Type B pancreatic cell (in vitro differentiated cells): ENCODE results near the gene CBY3. TPM values are rescaled to one million over a fixed set of nuclear protein-coding genes. Genes with fewer than 3 reads are reported as not detected.
A peak's percentile ranks its signal among the peaks of the same experiment; 100 is the strongest.

ENCODE experiments used
- DNase-seq: peaks from one replicate; pipeline ENCODE4 v3.0.0; 2021; ENCODE audit warnings: mixed read lengths; ENCODE audit not compliant: unreplicated experiment; ENCODE audit errors: extremely low spot score
- H3K27ac Mint-ChIP-seq: 2 replicates; pipeline ENCODE4 v1.8.0; 2021; ENCODE audit warnings: mild to moderate bottlenecking, mixed read lengths
- H3K27me3 Mint-ChIP-seq: 2 replicates; pipeline ENCODE4 v1.8.0; 2021; ENCODE audit warnings: mixed read lengths
- H3K36me3 Mint-ChIP-seq: 2 replicates; pipeline ENCODE4 v1.8.0; 2021; ENCODE audit warnings: mixed read lengths
- H3K4me1 Mint-ChIP-seq: one replicate; pipeline ENCODE4 v1.8.0; 2021; ENCODE audit warnings: mixed read lengths; ENCODE audit not compliant: unreplicated experiment
- H3K4me3 Mint-ChIP-seq: 2 replicates; pipeline ENCODE4 v1.8.0; 2021; ENCODE audit warnings: mild to moderate bottlenecking, mixed read lengths
- H3K9me3 Mint-ChIP-seq: 2 replicates; pipeline ENCODE4 v1.8.0; 2021; ENCODE audit warnings: mixed read lengths
- CTCF ChIP-seq: fragments of 200-600 bp; sonication (generic); conservative IDR thresholded peaks from 2 replicates; pipeline ENCODE4 v1.5.0; 2021; ENCODE audit warnings: antibody characterized with exemption, mild to moderate bottlenecking
- long read RNA-seq: library from polyadenylated mRNA; unstranded; transcript quantifications from one replicate; pipeline ENCODE4 v2.0.0, GENCODE V29; 2020
- total RNA-seq: library from RNA; stranded (reverse); gene quantifications from 2 replicates; pipeline ENCODE4 v1.2.1, GENCODE V29; 2021; ENCODE audit warnings: low replicate concordance

CBY3 gene
- not detected in 2 replicates for total RNA-seq
- long read RNA-seq, result 0 reads

- peak within 1 kb of the TSS; percentile 74 for H3K27ac Mint-ChIP-seq
- peak within 1 kb of the TSS; percentile 78 for H3K4me3 Mint-ChIP-seq
- peaks cover 27% of the 10 kb centered on the region for H3K4me1 Mint-ChIP-seq
Measured at GRCh38 chr5:179680780-179681401, at the start of gene CBY3. Gene CBY3 (minus strand): TSS chr5:179681034. CDS start chr5:179680918, 116 bp downstream.

DNA sequence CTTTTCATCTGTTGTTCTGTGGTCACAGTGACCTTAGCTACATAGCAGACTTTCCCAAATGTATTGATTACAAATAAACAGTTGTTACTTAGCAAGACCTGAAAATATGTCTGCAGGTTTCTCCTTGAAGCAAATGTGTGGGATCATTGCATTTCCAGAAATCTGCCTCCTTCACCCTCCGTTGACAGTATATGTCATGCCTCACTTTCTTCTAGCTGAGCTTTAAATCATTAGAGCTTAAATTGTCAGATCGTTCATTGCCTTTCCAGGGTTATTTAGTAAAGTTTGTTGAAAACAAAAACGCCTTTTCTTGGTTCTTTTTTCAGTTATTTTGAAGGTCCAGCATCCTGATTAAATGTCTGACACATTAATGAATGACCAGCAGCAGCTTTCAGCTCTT lies 49.5 kb upstream of the CBY3 start:
- Mint-ChIP-seq H3K4me1 (peaks cover 11% of the 10 kb centered on the region), H3K27ac (no peak overlapping the region), H3K36me3 (peaks cover 18% of the 10 kb centered on the region)

More at GRCh38 chr5:179680780-179681401, at the start of gene CBY3:
- no peak for DNase-seq
- peaks cover 7% of the 10 kb centered on the region for H3K36me3 Mint-ChIP-seq
- TF ChIP-seq CTCF, result no peak
- no peaks in the 10 kb centered on the region for H3K27me3 Mint-ChIP-seq
- peaks cover 4% of the 10 kb centered on the region for H3K9me3 Mint-ChIP-seq

GRCh38 chr5:179729727-179730126 lies 48.9 kb upstream of the CBY3 start:
- peaks cover 18% of the 10 kb centered on the region for H3K36me3 Mint-ChIP-seq
- no peak for DNase-seq
- TF ChIP-seq CTCF, result no peak
- no peaks in the 10 kb centered on the region for H3K27me3 Mint-ChIP-seq
- no peak overlapping the region for H3K27ac Mint-ChIP-seq
- no peaks in the 10 kb centered on the region for H3K9me3 Mint-ChIP-seq
- H3K4me1 Mint-ChIP-seq, result peaks cover 10% of the 10 kb centered on the region
- no peak overlapping the region for H3K4me3 Mint-ChIP-seq

More for the DNA sequence above, 49.5 kb upstream of the CBY3 start:
- no peaks in the 10 kb centered on the region for H3K9me3 Mint-ChIP-seq
- H3K4me3 Mint-ChIP-seq, result no peak overlapping the region
- H3K27me3 Mint-ChIP-seq, result no peaks in the 10 kb centered on the region
- DNase-seq, result no peak
- no peak for TF ChIP-seq CTCF

- H3K27me3 Mint-ChIP-seq, result no peaks in the 10 kb centered on the region
- no peak for DNase-seq
- no peak overlapping the region for H3K27ac Mint-ChIP-seq
- peaks cover 22% of the 10 kb centered on the region for H3K36me3 Mint-ChIP-seq
- no peak for TF ChIP-seq CTCF
- no peaks in the 10 kb centered on the region for H3K9me3 Mint-ChIP-seq
- no peak overlapping the region for H3K4me3 Mint-ChIP-seq
- H3K4me1 Mint-ChIP-seq, result peaks cover 6% of the 10 kb centered on the region
Measured at GRCh38 chr5:179729303-179729702, 48.5 kb upstream of the CBY3 start.

GRCh38 chr5:179727106-179727505 lies 46.3 kb upstream of the CBY3 start:
- Mint-ChIP-seq H3K27me3 (no peaks in the 10 kb centered on the region), H3K36me3 (peaks cover 39% of the 10 kb centered on the region)
- no peak for TF ChIP-seq CTCF

More at GRCh38 chr5:179727106-179727505, 46.3 kb upstream of the CBY3 start:
- no peak overlapping the region for H3K4me3 Mint-ChIP-seq
- no peak for DNase-seq
- H3K9me3 Mint-ChIP-seq, result no peaks in the 10 kb centered on the region
- no peak overlapping the region for H3K27ac Mint-ChIP-seq
- peaks cover 3% of the 10 kb centered on the region for H3K4me1 Mint-ChIP-seq
